Neural cell (in vitro differentiated cells): ENCODE results near the gene QPCTL. TPM values are rescaled to one million over a fixed set of nuclear protein-coding genes. Genes with fewer than 3 reads are reported as not detected.

Experiments used
- H2AFZ ChIP-seq: fragments of 200-600, 300-800 bp; sonication (generic), shearing (Covaris generic); 2 replicates; pipeline ENCODE4 v1.6.0; 2014; ENCODE audit warnings: low read depth, mild to moderate bottlenecking, antibody characterized with exemption, low read length, moderate library complexity
- H3F3A ChIP-seq: fragments of 200-600 bp; shearing (Covaris generic); 2 replicates; pipeline ENCODE4 v1.6.1; 2016; ENCODE audit warnings: mild to moderate bottlenecking, moderate library complexity, mixed read lengths, antibody characterized with exemption, low read length; ENCODE audit not compliant: insufficient read depth, poor library complexity, severe bottlenecking
- H3K27ac ChIP-seq: fragments of 200-600, 300-800 bp; sonication (generic), shearing (Covaris generic); 2 replicates; pipeline ENCODE4 v1.5.1; 2014; ENCODE audit warnings: mild to moderate bottlenecking, low read length, moderate library complexity
- H3K27me3 ChIP-seq: fragments of 300-800, 200-600 bp; sonication (generic), shearing (Covaris generic); 2 replicates; pipeline ENCODE4 v1.6.0; 2014; ENCODE audit warnings: mild to moderate bottlenecking, low read depth, low read length, moderate library complexity; ENCODE audit not compliant: insufficient read depth
- H3K36me3 ChIP-seq: fragments of 300-800, 200-600 bp; sonication (generic), shearing (Covaris generic); 2 replicates; pipeline ENCODE4 v1.5.1; 2014; ENCODE audit warnings: mild to moderate bottlenecking, antibody characterized with exemption, low read length, moderate library complexity; ENCODE audit not compliant: insufficient read depth
- H3K4me2 ChIP-seq: fragments of 300-800, 200-600 bp; sonication (generic), shearing (Covaris generic); 2 replicates; pipeline ENCODE4 v1.6.0; 2014; ENCODE audit warnings: mild to moderate bottlenecking, low read length
- H3K4me3 ChIP-seq: fragments of 300-800, 200-600 bp; sonication (generic), shearing (Covaris generic); 2 replicates; pipeline ENCODE4 v1.5.1; 2014; ENCODE audit warnings: mild to moderate bottlenecking, low read length, moderate library complexity
- H3K79me2 ChIP-seq: fragments of 200-600 bp; shearing (Covaris generic); replicated peaks from 2 replicates; pipeline ENCODE4 v1.6.0; 2014; ENCODE audit warnings: mild to moderate bottlenecking, low read length, moderate library complexity; ENCODE audit not compliant: insufficient read depth
- H3K9ac ChIP-seq: fragments of 300-800, 200-600 bp; sonication (generic), shearing (Covaris generic); 2 replicates; pipeline ENCODE4 v1.6.1; 2016; ENCODE audit warnings: mild to moderate bottlenecking, low read length, mixed read lengths
- H3K9me2 ChIP-seq: fragments of 200-600 bp; shearing (Covaris generic); 2 replicates; pipeline ENCODE4 v1.6.1; 2016; ENCODE audit warnings: mild to moderate bottlenecking, low read length, mixed read lengths; ENCODE audit not compliant: insufficient read depth
- H3K9me3 ChIP-seq: fragments of 200-600, 300-800 bp; sonication (generic), shearing (Covaris generic); 2 replicates; pipeline ENCODE4 v1.6.1; 2016; ENCODE audit warnings: mild to moderate bottlenecking, mixed run types, low read length, moderate library complexity, mixed read lengths
- H4K20me1 ChIP-seq: fragments of 200-600 bp; shearing (Covaris generic); 2 replicates; pipeline ENCODE4 v1.6.1; 2016; ENCODE audit warnings: mild to moderate bottlenecking, mixed run types; ENCODE audit not compliant: insufficient read depth
- CTCF ChIP-seq: fragments of 450-650 bp; IDR thresholded peaks from 2 replicates; pipeline ENCODE4 v1.5.1; 2014; ENCODE audit warnings: antibody characterized with exemption, mild to moderate bottlenecking, moderate library complexity; ENCODE audit not compliant: poor library complexity, severe bottlenecking
- EP300 ChIP-seq: fragments of 450-650 bp; conservative IDR thresholded peaks from 2 replicates; pipeline ENCODE4 v1.6.1; 2014; ENCODE audit warnings: antibody characterized with exemption, mild to moderate bottlenecking, moderate library complexity; ENCODE audit not compliant: poor library complexity, severe bottlenecking
- EZH2 ChIP-seq: fragments of 200-600, 300-800 bp; shearing (Covaris generic), sonication (generic); IDR thresholded peaks from 2 replicates; pipeline ENCODE4 v1.6.1; 2014; ENCODE audit warnings: antibody characterized with exemption, low read length, borderline replicate concordance, mild to moderate bottlenecking; ENCODE audit not compliant: insufficient read depth, poor library complexity, severe bottlenecking
- MXI1 ChIP-seq: fragments of 450-650 bp; conservative IDR thresholded peaks from 2 replicates; pipeline ENCODE4 v1.6.1; 2014; ENCODE audit warnings: antibody characterized with exemption, mild to moderate bottlenecking; ENCODE audit not compliant: poor library complexity, severe bottlenecking
- POLR2AphosphoS5 ChIP-seq: IDR thresholded peaks from 2 replicates; pipeline ENCODE4 v1.6.1; 2012
- RAD21 ChIP-seq: fragments of 450-650 bp; conservative IDR thresholded peaks from 2 replicates; pipeline ENCODE4 v1.6.1; 2014; ENCODE audit warnings: antibody characterized with exemption, mild to moderate bottlenecking, moderate library complexity
- REST ChIP-seq: IDR thresholded peaks from 2 replicates; pipeline ENCODE4 v1.6.1; 2012; ENCODE audit warnings: borderline replicate concordance
- SMC3 ChIP-seq: fragments of 450-650 bp; conservative IDR thresholded peaks from 2 replicates; pipeline ENCODE4 v1.6.1; 2014; ENCODE audit warnings: antibody characterized with exemption, mild to moderate bottlenecking, moderate library complexity; ENCODE audit not compliant: poor library complexity
- TAF1 ChIP-seq: IDR thresholded peaks from 2 replicates; pipeline ENCODE4 v1.6.1; 2012; ENCODE audit warnings: low read depth
- polyA plus RNA-seq: library from polyadenylated mRNA; depleted of rRNA; stranded (reverse); fragments of >200 nt; gene quantifications from 2 replicates; pipeline ENCODE4 v1.2.3, GENCODE V29; 2014

Gene QPCTL
- polyA plus RNA-seq, 1 donor from 2014 or later, result 6.8 TPM

DNA sequence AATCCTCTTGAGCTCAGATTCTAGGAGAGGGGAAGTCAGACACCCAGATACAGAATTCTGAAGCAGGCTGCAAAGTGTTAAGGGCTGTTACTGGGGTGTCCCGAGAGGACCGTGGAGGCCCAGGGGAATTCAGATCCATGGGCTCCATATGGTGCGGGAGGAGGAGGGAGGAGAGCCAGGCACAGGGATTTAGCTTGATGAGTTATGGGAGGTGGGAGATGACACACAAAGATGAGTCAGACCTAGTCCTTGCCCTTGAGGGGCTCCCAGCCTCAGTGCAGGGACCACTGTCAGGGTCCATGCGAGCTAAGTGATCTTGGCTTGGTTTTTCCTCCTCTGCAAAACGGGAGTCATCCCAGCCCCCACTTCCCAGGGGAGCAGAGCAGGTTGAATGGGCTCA, 38.8 kb upstream of the QPCTL start:
- H3F3A ChIP-seq, result no peaks in the 10 kb centered on the region
- no peaks in the 10 kb centered on the region for H4K20me1 ChIP-seq
- H3K4me3 ChIP-seq, result no peak overlapping the region
- H3K4me2 ChIP-seq, result no peak overlapping the region
- H3K79me2 ChIP-seq, result no peaks in the 10 kb centered on the region
- no peak overlapping the region for H2AFZ ChIP-seq
- H3K9ac ChIP-seq, result no peak overlapping the region
- H3K9me3 ChIP-seq, result no peaks in the 10 kb centered on the region
- no peak overlapping the region for H3K27ac ChIP-seq
- H3K9me2 ChIP-seq, result no peaks in the 10 kb centered on the region
- no peak for TF ChIP-seq EZH2
- TF ChIP-seq MXI1, result no peak
- TF ChIP-seq SMC3, result no peak
- TF ChIP-seq TAF1, result no peak
- TF ChIP-seq RAD21, result no peak
- TF ChIP-seq POLR2AphosphoS5, result no peak
- TF ChIP-seq REST, result no peak
- TF ChIP-seq CTCF, result no peak
- no peak for TF ChIP-seq EP300
- no peaks in the 10 kb centered on the region for H3K36me3 ChIP-seq
- H3K27me3 ChIP-seq, result no peaks in the 10 kb centered on the region

DNA sequence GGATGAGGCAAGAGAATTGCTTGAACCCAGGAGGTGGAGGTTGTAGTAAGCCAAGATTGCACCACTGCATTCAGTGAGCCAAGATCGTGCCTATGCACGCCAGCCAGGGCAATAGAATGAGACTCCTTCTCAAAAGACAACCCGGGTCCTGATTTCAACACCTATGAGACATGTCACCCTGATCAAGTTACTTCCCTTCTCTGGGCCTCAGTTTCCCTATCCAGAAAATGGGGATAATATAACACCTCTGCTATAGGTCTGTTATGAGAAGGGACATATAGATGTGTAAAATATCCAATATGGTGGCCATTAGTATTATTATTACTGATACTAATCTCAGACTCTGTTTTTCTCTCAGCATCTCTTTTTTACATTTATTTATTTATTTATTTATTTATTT, 37.4 kb upstream of the QPCTL start:
- no peaks in the 10 kb centered on the region for H3K9me2 ChIP-seq
- H3K4me2 ChIP-seq, result no peak overlapping the region
- no peak overlapping the region for H3K4me3 ChIP-seq
- no peak overlapping the region for H3K9ac ChIP-seq
- H3K27ac ChIP-seq, result no peak overlapping the region
- TF ChIP-seq EZH2 (no peak), CTCF (no peak), TAF1 (no peak), MXI1 (no peak), EP300 (no peak), POLR2AphosphoS5 (no peak), REST (no peak), SMC3 (no peak)
- H3K27me3 ChIP-seq, result no peaks in the 10 kb centered on the region
- no peaks in the 10 kb centered on the region for H3K79me2 ChIP-seq
- H4K20me1 ChIP-seq, result no peaks in the 10 kb centered on the region
- H3K9me3 ChIP-seq, result no peaks in the 10 kb centered on the region
- no peaks in the 10 kb centered on the region for H3F3A ChIP-seq
- no peak overlapping the region for H2AFZ ChIP-seq
- H3K36me3 ChIP-seq, result no peaks in the 10 kb centered on the region
